LHCN-M2 (cell line): ENCODE data around the gene MEOX1. TPM values are rescaled to one million over a fixed set of nuclear protein-coding genes. Genes with fewer than 3 reads are reported as not detected.
"Not testable (repeated sequence)": the region's sequence is repeated elsewhere in the genome, so short reads cannot be mapped to it uniquely, and the experiment has no call there.

Experiments used
- DNase-seq: peaks from one replicate; pipeline ENCODE4 v3.0.0-alpha.2; 2012; ENCODE audit warnings: low read depth
- total RNA-seq: library from RNA; depleted of rRNA; stranded (reverse); fragments of >200 nt; gene quantifications from 2 replicates; pipeline ENCODE4 v1.2.3, GENCODE V29; 2014

Gene MEOX1
- total RNA-seq, 1 experiment from 2014 or later, result not detected

DNA sequence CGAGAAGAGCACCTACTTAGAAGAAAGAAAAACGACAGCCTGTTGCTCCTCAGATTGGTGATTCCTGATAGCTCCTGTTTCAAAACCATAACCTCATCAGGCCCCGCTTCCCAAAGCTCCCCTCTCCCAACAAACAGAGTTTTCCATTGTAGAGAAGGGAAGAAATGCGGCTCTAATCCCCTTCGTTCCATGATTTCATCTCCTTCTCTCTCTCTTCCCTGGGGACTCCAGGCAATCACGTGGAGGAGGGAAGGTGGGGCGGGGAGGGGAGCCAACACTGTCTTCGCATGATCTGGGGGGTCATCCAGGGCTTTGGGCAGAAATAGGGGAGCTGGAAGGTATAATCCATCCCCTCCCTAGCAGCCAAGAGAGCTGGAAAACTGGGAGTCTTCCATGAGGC is 43.4 kb downstream of the MEOX1 start:
- no peak for DNase-seq

DNA sequence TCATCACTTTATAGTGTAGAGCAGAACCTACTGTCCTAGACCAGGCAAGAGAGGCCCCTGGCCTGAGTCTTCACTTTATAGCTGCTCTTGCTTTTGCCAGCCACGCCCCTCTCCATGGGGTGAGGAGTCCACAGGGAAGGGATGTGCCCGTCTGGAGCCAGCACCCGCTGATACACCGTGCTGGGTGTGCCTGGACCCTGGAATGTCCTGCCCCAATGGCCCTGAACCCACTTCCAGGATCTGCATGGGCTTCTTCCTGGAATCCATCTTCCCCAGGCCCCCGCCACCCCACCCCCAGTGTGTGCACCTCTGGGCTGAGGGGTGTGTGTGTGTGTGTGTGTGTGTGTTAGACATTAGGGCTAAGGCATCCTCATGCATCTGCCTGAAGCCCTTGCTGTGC is 44.9 kb downstream of the MEOX1 start:
- DNase-seq, result no peak

DNA sequence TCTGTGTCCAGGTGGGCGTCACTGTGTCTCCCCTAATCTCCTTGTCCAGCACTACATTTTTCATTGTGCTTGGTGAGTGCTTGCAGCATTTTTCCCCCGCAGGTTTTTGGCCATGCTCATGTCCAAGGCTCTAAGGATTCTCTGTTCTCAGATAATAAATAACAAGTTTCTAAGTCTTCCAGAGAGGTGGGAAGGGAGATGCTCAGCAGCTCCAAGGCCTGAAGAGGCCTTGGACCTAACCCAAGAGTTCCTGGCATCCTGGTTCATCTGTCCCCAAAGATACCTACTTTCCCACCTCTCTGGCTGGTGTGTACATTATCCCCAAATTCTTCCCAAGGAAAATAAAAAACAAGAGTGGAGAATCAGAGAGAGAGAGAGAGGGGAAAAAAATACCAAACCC is 45.3 kb downstream of the MEOX1 start:
- no peak for DNase-seq

DNA sequence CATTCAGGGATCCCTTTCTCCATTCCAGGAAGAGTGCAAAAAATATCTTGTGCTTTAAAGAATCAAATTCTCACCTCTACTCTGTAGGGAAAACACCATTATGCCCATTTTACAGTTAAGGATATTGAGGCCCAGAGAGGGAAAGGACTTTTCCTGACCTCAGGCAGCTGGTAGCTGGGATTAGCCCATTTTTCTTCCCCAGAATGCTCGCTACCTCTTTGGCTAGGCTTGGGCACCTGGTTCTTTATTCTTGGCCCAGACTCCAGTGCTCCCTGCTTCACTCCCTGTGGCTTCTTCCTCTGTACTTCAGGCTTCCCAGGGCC is 45.7 kb downstream of the MEOX1 start:
- no peak for DNase-seq

DNA sequence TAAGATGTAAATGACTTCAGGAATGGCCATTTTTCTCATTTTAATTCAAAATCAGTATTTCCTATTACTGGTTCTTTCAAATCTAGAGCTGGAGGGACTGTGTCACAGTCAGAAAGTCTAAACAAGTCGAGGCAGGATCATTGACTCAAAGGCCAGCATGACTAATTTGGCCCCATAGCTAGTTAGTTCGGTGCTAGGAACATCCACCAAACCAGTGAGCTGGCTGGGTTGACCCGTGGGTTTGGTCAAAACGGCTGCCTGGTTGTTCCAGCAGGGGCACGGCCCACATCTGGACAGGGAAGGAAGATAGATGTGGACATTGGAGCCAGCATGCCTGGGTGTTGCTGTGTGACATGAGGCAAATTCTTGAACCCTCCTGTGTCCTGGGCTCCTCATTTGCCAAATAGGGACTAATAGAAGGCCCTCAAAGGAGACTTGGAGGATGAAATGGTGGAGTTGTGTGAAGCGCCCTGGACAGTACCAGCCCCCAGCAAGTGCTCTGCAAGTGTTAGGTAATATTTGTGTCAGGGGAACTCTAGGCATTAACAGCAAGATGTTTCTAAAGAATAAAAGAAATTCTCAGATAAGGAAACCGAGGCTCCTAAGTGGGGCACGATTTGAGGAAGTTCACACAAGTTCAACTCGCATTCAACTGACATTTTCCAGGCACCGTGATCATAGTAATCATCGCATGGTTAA is 46.2 kb downstream of the MEOX1 start:
- DNase-seq, result no peak

DNA sequence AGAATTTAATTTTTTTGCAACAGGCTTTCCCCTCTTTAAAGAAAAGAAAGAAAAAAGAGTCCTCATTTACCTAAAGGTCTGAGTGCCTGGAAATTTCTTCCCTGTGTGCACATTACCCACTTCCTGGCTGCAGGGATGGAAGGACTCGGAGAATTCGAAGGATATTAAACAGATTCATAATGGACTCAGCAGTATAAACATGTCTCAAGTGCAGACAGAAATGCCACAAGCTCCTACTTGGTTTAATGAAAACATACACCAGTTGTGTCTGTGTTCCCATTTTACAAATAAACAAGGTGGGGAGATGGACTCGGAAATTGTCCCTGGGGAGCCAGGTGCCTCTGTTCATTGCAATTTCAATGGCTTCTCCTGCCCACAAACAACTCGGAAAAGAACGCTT is 47.2 kb downstream of the MEOX1 start:
- no peak for DNase-seq

DNA sequence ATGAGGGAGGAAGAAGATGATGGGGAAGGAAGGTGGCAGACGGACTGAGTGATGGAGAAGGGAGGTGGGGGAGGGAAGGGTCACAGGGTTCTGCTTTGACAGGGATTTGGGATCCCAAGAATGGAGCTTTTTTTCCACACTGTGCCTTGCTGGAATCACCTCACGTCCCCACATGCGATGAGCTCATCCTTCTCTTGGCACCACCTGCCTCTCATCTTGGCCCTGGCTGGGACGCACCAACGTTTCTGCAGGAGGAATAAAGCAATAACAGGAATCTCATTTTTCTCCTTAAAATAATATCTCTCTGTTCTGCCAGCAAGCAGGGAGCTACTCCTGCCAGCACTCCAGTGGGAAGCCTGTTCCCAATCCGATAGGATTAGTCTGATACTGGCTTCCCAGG is 47.8 kb downstream of the MEOX1 start:
- DNase-seq, result no peak

DNA sequence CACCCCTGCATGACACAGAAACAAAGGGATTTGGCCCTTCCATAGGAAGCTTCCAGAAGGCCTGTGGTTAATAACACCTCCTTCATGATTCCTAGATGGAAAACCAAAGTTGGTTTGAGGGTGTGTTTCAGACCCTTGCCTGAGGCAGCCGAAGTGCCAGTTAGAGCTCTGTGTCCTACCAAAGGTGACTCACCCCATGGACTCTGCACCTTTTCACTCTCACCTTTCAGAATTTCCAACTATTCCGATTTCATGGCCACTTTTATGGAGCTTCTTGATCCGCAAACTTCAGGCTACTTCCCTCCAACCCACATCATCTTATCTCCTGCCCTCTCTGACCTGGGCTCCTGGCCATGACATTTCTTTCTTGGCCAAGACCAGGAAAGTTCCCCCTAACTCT is 49.2 kb downstream of the MEOX1 start:
- no peak for DNase-seq

DNA sequence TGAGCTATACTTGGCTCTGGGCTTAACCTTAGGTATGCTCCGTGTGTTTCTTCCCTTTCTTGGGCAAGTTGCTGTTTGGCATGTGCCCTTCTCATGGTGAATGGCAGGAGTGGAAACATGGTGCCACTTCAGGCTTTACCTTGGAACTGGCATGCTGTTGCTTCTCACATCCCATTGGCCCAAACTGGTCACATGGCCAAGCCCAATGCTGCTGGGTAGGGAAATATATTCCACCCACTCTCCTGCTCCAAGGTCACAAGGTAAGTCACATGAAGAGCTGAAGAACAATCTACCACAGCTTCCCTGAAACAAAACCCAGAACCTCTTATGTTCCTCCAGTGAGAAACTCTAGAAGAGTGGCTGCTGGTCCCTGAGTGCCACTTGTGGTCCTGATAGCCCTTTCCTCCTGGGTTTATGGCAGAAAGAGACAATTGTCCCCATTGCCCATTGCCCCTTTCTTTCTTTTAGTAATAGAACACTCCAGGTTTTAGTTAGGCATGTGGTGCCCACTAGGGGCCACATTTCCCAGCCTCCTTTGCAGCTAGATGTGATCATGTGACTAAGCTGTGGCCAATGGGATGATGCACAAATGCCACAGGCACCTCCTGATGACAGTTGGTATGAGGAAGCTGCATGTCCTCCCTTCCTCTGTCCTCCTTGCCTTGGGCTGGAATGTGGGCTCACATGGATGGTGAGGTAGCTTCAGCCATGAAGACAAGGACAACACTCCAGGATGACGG is 50.3 kb downstream of the MEOX1 start:
- no peak for DNase-seq

DNA sequence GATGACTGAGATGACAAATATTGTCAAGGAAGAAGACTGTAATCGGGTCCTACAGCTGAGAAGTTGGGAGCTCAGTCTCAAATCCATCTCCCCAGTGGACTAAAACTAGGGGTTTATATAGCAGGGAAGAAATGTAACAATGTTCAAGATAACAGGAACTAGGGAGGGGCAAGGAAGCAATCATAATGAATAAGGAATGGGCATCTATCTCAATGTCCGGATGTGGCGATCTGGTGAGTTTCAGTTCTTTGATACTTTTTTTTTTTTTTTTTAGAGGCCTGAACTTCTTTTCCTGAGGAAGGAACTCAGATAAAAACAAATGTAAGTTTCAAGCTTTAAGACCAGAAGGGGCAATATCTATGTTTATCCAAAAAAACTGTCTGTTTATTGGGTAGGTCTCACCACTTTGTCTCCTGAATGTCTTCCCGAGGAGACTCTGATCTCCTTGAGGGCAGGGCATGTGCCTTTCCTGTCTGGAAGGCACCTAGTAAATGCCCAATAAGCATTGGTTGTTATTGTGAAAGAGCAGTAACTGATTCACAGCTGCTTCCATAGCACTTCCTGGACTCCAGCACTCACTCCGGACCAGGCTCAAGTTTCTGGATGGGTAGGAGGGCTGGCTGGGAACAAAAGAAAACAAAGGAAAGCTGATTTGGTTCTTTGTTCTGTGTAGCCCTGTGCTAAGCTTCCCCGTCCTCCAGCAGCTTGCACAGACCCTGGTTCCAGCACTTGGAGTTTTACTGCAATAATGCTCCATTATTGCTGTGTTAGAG is 51.9 kb downstream of the MEOX1 start:
- DNase-seq, result no peak

DNA sequence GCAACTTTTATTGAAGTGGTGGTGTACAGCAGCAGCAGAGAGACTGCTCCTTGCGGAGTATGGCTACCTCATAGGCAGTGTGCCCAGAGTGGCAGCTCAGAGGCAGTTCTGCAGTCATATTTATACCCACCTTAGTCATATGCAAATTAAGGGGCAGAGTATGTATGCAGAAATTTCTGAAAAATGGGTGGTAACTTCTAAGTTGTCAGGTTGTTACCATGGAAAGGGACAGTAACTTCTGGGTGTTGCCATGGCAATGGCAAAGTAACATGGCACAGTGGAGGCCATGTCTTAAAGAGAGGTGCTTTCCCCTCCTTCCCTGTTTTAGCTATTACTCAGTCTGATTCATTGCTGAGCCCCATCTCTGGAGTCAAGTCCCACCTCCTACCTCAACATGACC is 53.4 kb downstream of the MEOX1 start:
- DNase-seq, result peak; percentile 23

DNA sequence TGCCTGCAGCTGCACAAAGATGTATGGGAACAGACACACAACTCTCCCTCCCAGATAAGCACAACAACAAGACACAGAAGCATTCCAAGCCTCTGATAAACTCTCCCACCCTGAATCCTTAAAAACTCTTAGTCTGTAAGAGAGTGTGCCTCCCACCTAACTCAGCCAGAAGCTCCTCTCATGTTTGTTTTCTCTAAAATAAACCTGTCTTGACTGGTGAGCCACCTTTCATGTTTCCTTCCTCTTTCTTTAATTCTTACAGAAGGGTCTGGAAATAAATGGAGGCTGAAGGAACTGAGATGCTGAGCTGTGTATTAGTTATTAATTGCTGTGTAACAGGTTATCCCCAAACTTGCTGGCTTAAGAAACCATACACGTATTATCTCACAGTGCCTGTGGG is 57.2 kb downstream of the MEOX1 start:
- no peak for DNase-seq

DNA sequence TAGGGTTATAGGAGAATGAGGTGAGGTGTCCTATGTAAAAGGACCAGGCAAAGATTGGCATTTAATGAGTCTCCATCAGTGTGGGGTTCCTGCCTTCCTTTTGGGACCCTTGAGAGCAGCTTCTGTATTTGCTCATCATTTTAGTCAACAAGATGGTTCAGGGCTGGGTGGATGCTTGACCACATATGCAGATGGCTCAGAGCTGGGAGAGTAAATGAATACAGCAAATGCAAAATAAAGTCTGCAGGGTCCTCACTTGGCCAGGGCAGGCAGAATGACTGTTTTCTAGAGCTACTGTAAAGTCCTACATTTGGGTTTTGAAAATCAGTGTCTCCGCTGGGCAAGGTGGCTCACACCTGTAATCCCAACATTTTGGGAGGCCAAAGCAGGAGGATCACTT is 58.4 kb downstream of the MEOX1 start:
- no peak for DNase-seq

DNA sequence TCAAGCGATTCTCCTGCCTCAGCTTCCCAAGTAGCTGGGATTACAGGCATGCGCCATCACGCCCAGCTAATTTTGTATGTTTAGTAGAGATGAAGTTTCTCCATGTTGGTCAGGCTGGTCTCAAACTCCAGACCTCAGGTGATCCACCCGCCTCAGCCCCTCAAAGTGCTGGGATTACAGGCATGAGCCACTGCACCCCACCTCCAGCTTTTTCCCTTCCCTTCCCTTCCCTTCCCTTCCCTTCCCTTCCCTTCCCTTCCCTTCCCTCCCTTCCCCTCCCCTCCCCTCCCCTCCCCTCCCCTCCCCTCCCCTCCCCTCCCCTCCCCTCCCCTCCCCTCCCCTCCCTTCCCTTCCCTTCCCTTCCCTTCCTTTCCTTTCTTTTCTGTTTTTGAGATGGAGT is 59.2 kb downstream of the MEOX1 start:
- not testable (repeated sequence) for DNase-seq

DNA sequence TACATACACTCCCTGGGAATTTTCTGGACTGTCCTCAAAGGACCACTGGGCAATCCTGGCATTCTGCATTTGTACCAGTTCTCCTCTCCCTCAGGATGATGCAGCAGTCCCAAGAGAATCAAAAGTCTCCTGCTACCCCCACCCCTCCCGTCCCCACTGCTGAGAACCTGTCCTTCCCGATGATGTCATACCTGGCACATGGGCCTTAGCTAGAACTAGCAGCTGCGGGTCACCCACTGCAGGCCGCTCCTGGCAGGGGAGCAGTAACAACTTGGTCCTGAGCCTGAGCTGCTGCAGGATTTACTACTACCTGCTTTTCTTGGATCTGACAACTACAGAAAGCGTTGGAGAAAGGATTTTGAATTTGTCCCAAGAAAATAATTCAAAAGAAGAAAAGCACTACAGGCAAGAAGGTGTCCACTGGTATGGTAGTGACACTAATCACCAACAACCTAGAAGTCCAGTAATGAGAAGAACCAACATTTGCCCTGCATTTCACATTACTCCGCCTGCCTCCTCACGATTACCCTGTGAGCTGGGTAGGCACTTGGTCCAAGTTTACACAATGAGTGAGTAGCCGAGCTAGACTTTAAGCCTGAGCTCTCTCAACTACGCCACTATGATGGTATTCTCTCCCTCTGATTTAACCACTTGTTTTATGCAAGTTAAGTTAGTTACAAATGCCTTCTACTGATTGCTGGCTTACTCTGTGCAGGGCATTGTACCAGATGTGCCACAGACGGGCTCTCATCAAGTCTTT is 60.3 kb downstream of the MEOX1 start:
- DNase-seq, result peak; percentile 51

DNA sequence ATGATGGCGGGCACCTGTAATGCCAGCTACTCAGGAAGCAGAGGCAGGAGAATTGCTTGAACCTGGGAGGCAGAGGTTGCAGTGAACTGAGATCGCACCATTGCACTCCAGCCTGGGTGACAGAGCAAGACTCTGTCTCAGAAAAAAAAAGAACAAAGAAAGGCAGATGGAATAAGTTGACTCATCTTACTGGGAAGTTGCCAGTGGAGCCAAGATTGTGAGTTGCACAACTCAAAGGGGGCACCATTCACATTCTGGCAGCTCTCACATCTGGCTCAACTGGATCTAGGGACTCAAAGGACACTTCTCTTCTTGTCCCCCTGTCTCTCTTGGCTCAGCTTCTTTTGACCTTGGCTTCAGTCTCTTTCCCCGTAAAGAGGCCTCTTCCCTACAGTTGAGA is 61.9 kb downstream of the MEOX1 start:
- DNase-seq, result peak; percentile 73

DNA sequence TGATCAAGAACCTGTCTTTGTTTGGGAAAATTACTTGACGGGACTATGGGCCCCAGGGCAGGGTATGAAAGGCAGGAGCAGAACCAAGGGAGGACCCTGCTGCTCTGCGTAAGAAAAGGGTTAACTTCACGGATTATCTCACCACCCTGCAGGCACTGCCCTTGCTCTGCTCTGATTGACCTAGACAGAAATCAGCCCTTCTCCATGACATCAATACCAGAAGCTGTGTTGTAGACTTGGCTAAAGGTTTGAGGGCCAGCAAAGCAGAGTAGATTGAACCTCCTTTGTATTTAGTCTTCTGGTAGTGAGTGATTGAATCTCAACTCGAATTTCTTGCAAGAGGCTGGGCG is 62.7 kb downstream of the MEOX1 start:
- DNase-seq, result no peak

DNA sequence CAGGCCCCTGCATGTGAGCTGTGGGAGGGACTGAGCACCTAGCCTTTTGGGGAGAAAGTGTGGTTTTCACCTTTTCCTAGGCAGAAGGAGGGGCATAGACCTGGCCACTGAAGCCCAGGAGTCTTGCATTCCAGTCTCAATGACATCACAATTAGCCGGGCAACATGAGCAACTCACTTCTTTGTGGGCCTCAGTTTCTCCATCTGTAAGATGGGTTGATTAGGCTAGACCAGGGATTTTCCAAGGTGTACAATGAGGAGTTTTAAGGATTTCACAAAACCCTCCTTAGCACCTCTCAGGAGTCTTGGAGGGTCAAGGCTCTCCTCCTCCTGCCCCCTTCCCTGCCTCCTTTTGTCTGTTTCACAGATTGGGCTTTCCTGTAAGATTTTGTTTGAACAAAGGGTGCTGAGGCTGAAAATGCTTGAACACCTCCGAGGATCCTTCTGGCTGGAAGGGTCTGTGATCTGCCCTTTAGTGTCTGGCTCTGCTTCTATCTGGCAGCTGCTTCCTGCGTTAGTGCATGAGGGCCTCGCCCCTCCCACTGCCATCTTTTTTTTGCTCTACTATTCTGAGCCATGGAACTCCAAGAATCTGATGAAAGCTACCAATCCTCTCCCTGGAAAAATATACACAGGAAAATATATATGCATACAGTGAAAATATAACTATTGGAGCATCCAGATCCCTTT is 63.2 kb downstream of the MEOX1 start:
- no peak for DNase-seq

DNA sequence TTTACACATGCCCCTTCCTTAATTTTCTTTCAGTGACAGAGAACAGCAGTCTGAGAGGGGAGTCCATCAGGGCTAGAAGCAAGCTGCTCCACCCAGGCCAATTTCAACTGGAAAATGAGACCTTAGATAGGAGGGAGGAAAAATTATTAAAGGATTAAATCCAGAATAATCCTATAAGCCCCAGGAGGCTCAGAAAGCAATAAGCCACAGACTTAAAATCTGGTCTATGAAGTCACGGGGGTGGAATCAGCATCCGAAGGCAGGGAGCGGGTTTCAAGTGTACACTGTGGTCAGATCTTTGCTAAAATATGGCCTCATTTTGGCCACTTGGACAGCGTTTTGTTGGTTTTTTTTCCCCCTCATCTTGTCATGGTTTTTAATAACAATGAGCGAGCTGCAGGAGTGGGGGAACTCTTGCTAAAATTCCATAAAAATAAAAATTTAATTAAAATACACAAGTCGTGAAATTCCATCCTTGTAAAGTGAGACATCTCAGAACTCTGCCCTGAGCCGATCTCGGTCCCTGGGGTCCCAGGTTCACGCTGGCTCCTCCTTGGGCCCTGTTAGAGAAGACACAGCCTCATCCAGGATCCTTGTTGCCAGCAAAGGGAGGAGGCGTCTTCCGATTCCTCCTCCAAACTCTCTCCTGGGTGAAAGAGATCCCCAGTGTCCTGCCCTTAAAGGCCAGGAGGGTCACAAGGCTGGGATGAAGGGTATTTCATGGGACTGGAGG is 63.9 kb downstream of the MEOX1 start:
- DNase-seq, result no peak

DNA sequence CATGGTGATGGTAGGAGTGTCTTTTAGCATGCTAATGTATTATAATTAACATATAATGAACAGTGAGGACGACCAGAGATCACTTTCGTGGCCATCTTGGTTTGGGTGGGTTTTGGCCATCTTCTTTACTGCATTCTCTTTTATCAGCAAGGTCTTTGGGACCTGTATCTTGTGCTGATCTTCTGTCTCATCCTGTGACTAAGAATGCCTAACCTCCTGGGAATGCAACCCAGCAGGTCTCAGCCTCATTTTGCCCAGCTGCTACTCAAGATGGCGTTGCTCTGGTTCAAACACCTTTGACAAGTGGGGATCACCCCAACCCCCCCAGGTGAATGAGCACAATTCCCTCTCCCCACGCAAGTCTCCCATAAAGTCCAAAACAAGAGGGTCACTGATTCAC is 66.3 kb downstream of the MEOX1 start:
- no peak for DNase-seq
